H9 (cell line): ENCODE results near the gene TIGD3. TPM values are rescaled to one million over a fixed set of nuclear protein-coding genes. Genes with fewer than 3 reads are reported as not detected.

Source experiments
- DNase-seq: peaks from one replicate; pipeline ENCODE4 v3.0.0-alpha.2; 2017
- H2AFZ ChIP-seq: one replicate; pipeline ENCODE4 v1.6.1; 2013; ENCODE audit warnings: mild to moderate bottlenecking, low read length, control low read depth, moderate library complexity
- H2AK5ac ChIP-seq: 2 replicates; pipeline ENCODE4 v1.6.1; 2013; ENCODE audit warnings: low read length, control low read depth, mixed read lengths; ENCODE audit not compliant: insufficient read length
- H2BK120ac ChIP-seq: one replicate; pipeline ENCODE4 v1.6.1; 2013; ENCODE audit warnings: low read depth, mild to moderate bottlenecking, low read length, control low read depth, inconsistent platforms; ENCODE audit not compliant: poor library complexity, severe bottlenecking
- H2BK12ac ChIP-seq: 2 replicates; pipeline ENCODE4 v1.6.1; 2013; ENCODE audit warnings: low read length, control low read depth, mixed read lengths, low read depth; ENCODE audit not compliant: insufficient read length
- H2BK15ac ChIP-seq: 2 replicates; pipeline ENCODE4 v1.6.1; 2013; ENCODE audit warnings: low read depth, low read length, control low read depth
- H2BK20ac ChIP-seq: one replicate; pipeline ENCODE4 v1.6.1; 2013; ENCODE audit warnings: low read depth, mild to moderate bottlenecking, low read length, control low read depth, inconsistent platforms; ENCODE audit not compliant: poor library complexity, severe bottlenecking
- H2BK5ac ChIP-seq: 2 replicates; pipeline ENCODE4 v1.6.1; 2013; ENCODE audit warnings: low read length, control low read depth, mixed read lengths; ENCODE audit not compliant: insufficient read length
- H3K14ac ChIP-seq: 2 replicates; pipeline ENCODE4 v1.6.1; 2013; ENCODE audit warnings: low read length, control low read depth; ENCODE audit not compliant: insufficient read depth
- H3K18ac ChIP-seq: 2 replicates; pipeline ENCODE4 v1.6.1; 2013; ENCODE audit warnings: low read depth, mild to moderate bottlenecking, mixed read lengths, low read length, control low read depth; ENCODE audit not compliant: insufficient read length
- H3K23ac ChIP-seq: 2 replicates; pipeline ENCODE4 v1.6.1; 2013; ENCODE audit warnings: low read length, control low read depth, mixed read lengths, low read depth; ENCODE audit not compliant: insufficient read length
- H3K23me2 ChIP-seq: 2 replicates; pipeline ENCODE4 v1.6.1; 2013; ENCODE audit warnings: low read depth, mild to moderate bottlenecking, mixed read lengths, low read length, control low read depth; ENCODE audit not compliant: insufficient read length, poor library complexity, severe bottlenecking
- H3K27ac ChIP-seq: 2 replicates; pipeline ENCODE4 v1.5.1; 2013; ENCODE audit warnings: low read length, control low read depth, mixed read lengths, low read depth; ENCODE audit not compliant: insufficient read length
- H3K27me3 ChIP-seq: 2 replicates; pipeline ENCODE4 v1.6.1; 2013; ENCODE audit warnings: low read length, control low read depth, inconsistent platforms; ENCODE audit not compliant: insufficient read depth
- H3K4ac ChIP-seq: 2 replicates; pipeline ENCODE4 v1.6.1; 2013; ENCODE audit warnings: low read depth, mild to moderate bottlenecking, control low read depth, inconsistent platforms, low read length, moderate library complexity
- H3K4me1 ChIP-seq: 2 replicates; pipeline ENCODE4 v1.6.1; 2013; ENCODE audit warnings: low read length, control low read depth, inconsistent platforms; ENCODE audit not compliant: insufficient read depth
- H3K4me2 ChIP-seq: 2 replicates; pipeline ENCODE4 v1.6.1; 2013; ENCODE audit warnings: low read length, control low read depth, mixed read lengths; ENCODE audit not compliant: insufficient read length, insufficient read depth
- H3K56ac ChIP-seq: 2 replicates; pipeline ENCODE4 v1.6.1; 2013; ENCODE audit warnings: low read depth, mild to moderate bottlenecking, mixed read lengths, low read length, control low read depth; ENCODE audit not compliant: insufficient read length
- H3K79me1 ChIP-seq: 2 replicates; pipeline ENCODE4 v1.6.1; 2013; ENCODE audit warnings: low read depth, mild to moderate bottlenecking, moderate library complexity, low read length, control low read depth, inconsistent platforms; ENCODE audit not compliant: insufficient read depth, poor library complexity, severe bottlenecking
- H3K79me2 ChIP-seq: 2 replicates; pipeline ENCODE4 v1.6.1; 2013; ENCODE audit warnings: low read length, control low read depth, inconsistent platforms; ENCODE audit not compliant: insufficient read depth
- H3K9ac ChIP-seq: 2 replicates; pipeline ENCODE4 v1.6.1; 2013; ENCODE audit warnings: low read length, control low read depth, mixed read lengths; ENCODE audit not compliant: insufficient read length; ENCODE audit errors: extremely low read depth
- H3K9me3 ChIP-seq: one replicate; pipeline ENCODE4 v1.6.1; 2013; ENCODE audit warnings: low read depth, low read length, inconsistent platforms; ENCODE audit not compliant: control insufficient read depth
- H3T11ph ChIP-seq: one replicate; pipeline ENCODE4 v1.6.1; 2013; ENCODE audit warnings: mild to moderate bottlenecking, low read length, control low read depth, inconsistent platforms
- H4K20me1 ChIP-seq: one replicate; pipeline ENCODE4 v1.6.1; 2013; ENCODE audit not compliant: control insufficient read depth, insufficient read length, insufficient read depth
- H4K5ac ChIP-seq: 2 replicates; pipeline ENCODE4 v1.6.1; 2013; ENCODE audit warnings: low read depth, mild to moderate bottlenecking, mixed read lengths, low read length, control low read depth; ENCODE audit not compliant: insufficient read length
- H4K8ac ChIP-seq: replicated peaks from 2 replicates; pipeline ENCODE4 v1.6.1; 2013; ENCODE audit warnings: low read length, control low read depth, mixed read lengths, low read depth; ENCODE audit not compliant: insufficient read length
- H4K91ac ChIP-seq: 2 replicates; pipeline ENCODE4 v1.6.1; 2013; ENCODE audit warnings: low read depth, mild to moderate bottlenecking, moderate library complexity, mixed read lengths, low read length, control low read depth; ENCODE audit not compliant: insufficient read length
- H3K27ac Mint-ChIP-seq, 3 experiments: 2 replicates in 2 of 3; 3 replicates in 1 of 3; pipeline ENCODE4 v1.8.0; 2020 to 2021; ENCODE audit warnings: mixed read lengths in 3 of 3, mild to moderate bottlenecking in 1 of 3, moderate library complexity in 1 of 3
- H3K27me3 Mint-ChIP-seq: 2 replicates; pipeline ENCODE4 v1.8.0; 2021; ENCODE audit warnings: low read depth, mild to moderate bottlenecking, moderate library complexity, mixed read lengths
- H3K36me3 Mint-ChIP-seq, 3 experiments: 2 replicates in 2 of 3; 3 replicates in 1 of 3; pipeline ENCODE4 v1.8.0; 2020 to 2021; ENCODE audit warnings: low read depth in 3 of 3, mixed read lengths in 3 of 3; ENCODE audit not compliant: insufficient read depth in 1 of 3
- H3K4me1 Mint-ChIP-seq, 2 experiments: 2 replicates each; pipeline ENCODE4 v1.8.0; 2020; ENCODE audit warnings: mixed read lengths in 2 of 2
- H3K4me3 Mint-ChIP-seq, 2 experiments: 2 replicates in 1 of 2; 3 replicates in 1 of 2; pipeline ENCODE4 v1.8.0; 2020 to 2021; ENCODE audit warnings: mild to moderate bottlenecking in 2 of 2, mixed read lengths in 2 of 2, moderate library complexity in 1 of 2
- H3K9me3 Mint-ChIP-seq, 2 experiments: 2 replicates in 1 of 2; 3 replicates in 1 of 2; pipeline ENCODE4 v1.8.0; 2020; ENCODE audit warnings: mild to moderate bottlenecking in 2 of 2, mixed read lengths in 2 of 2, moderate library complexity in 1 of 2
- CTCF ChIP-seq: fragments of 200-600 bp; sonication (generic); conservative IDR thresholded peaks from 3 replicates; pipeline ENCODE4 v1.8.0; 2021; ENCODE audit warnings: antibody characterized with exemption, mild to moderate bottlenecking
- WGBS: extraction: QIAGEN DNeasy Blood & Tissue Kit; methylation state at CpG from one replicate; pipeline ENCODE4 v1.1.7; 2013; ENCODE audit warnings: missing lambda C conversion rate, low lambda C conversion rate, mixed read lengths; ENCODE audit not compliant: insufficient read length; ENCODE audit errors: extremely low coverage; 5-methylcytosine and 5-hydroxymethylcytosine counted together
- total RNA-seq: library from RNA; stranded (reverse); gene quantifications from 2 replicates; pipeline ENCODE4 v1.2.1, GENCODE V29; 2021

The TIGD3 gene
- total RNA-seq, 1 experiment from 2014 or later, result 0.66 TPM

- no peak overlapping the region for H2BK12ac ChIP-seq
- H3K4me3 Mint-ChIP-seq, result no peak overlapping the region
- peaks cover 20% of the 10 kb centered on the region for H3K27me3 Mint-ChIP-seq
- H3K9ac ChIP-seq, result no peak overlapping the region
- no peak overlapping the region for H3K4me2 ChIP-seq
- H3K4me1 ChIP-seq, result no peaks in the 10 kb centered on the region
- no peak for DNase-seq
- H3K9me3 ChIP-seq, result no peaks in the 10 kb centered on the region
- no peak overlapping the region for H2BK5ac ChIP-seq
- no peak overlapping the region for H3K18ac ChIP-seq
- H3K4ac ChIP-seq, result no peak overlapping the region
- H3K23ac ChIP-seq, result no peak overlapping the region
- H4K5ac ChIP-seq, result no peak overlapping the region
- no peak overlapping the region for H2BK20ac ChIP-seq
- H3K79me1 ChIP-seq, result no peaks in the 10 kb centered on the region
- no peak overlapping the region for H3T11ph ChIP-seq
- H3K27ac Mint-ChIP-seq, result no peak overlapping the region
- H4K91ac ChIP-seq, result no peak overlapping the region
- no peaks in the 10 kb centered on the region for H3K9me3 Mint-ChIP-seq
- H3K79me2 ChIP-seq, result no peaks in the 10 kb centered on the region
- no peak overlapping the region for H2BK15ac ChIP-seq
- no peak overlapping the region for H2AK5ac ChIP-seq
- no peak overlapping the region for H4K8ac ChIP-seq
- H3K36me3 Mint-ChIP-seq, result no peaks in the 10 kb centered on the region
- no peak for TF ChIP-seq CTCF
- WGBS, result no CpG with 5 or more reads among the region's 16 CpGs
- no peak overlapping the region for H2AFZ ChIP-seq
- no peak overlapping the region for H3K27ac ChIP-seq
- no peaks in the 10 kb centered on the region for H3K27me3 ChIP-seq
- no peaks in the 10 kb centered on the region for H3K23me2 ChIP-seq
- H2BK120ac ChIP-seq, result no peak overlapping the region
- H4K20me1 ChIP-seq, result no peaks in the 10 kb centered on the region
- H3K56ac ChIP-seq, result no peak overlapping the region
- no peak overlapping the region for H3K14ac ChIP-seq
- peaks cover 0 to 5% of the 10 kb centered on the region in 2 experiments; a peak in 1 of 4 replicates for H3K4me1 Mint-ChIP-seq
Measured at GRCh38 chr11:65376138-65376713, 21.7 kb downstream of the TIGD3 start.
